Activated naive CD4-positive, alpha-beta T cell treated with anti-CD3 and anti-CD28 coated beads for 36 hours (primary cell): Measurements from ENCODE around the gene ZNF780B. TPM values are rescaled to one million over a fixed set of nuclear protein-coding genes. Genes with fewer than 3 reads are reported as not detected.
"Not testable (repeated sequence)": the region's sequence is repeated elsewhere in the genome, so short reads cannot be mapped to it uniquely, and the experiment has no call there.

Experiments used
- CTCF ChIA-PET: fragments of 350-600 bp; sonication (Branson Sonifier 250); formaldehyde crosslinking; loops from one replicate; lab custom pipeline; 2021; ENCODE audit warnings: antibody characterized with exemption; lab: Charles Lee
- DNase-seq: peaks from one replicate; pipeline ENCODE4 v3.0.0-alpha.2; 2020
- H3K27ac Mint-ChIP-seq: one replicate; pipeline ENCODE4 v1.8.0; 2021; ENCODE audit warnings: mild to moderate bottlenecking, mixed read lengths
- H3K27me3 Mint-ChIP-seq: one replicate; pipeline ENCODE4 v1.8.0; 2021; ENCODE audit warnings: low read depth, mixed read lengths
- H3K36me3 Mint-ChIP-seq: one replicate; pipeline ENCODE4 v1.8.0; 2021; ENCODE audit warnings: low read depth, mixed read lengths
- H3K4me1 Mint-ChIP-seq: one replicate; pipeline ENCODE4 v1.8.0; 2021; ENCODE audit warnings: low read depth, mixed read lengths
- H3K4me3 Mint-ChIP-seq: one replicate; pipeline ENCODE4 v1.8.0; 2021; ENCODE audit warnings: mild to moderate bottlenecking, moderate library complexity, mixed read lengths
- H3K9me3 Mint-ChIP-seq: one replicate; pipeline ENCODE4 v1.8.0; 2021; ENCODE audit warnings: mixed read lengths
- intact Hi-C: fragments of 100-400 bp; cut with micrococcal nuclease; formaldehyde crosslinking; loops from one replicate; pipeline ENCODE4 v1.15.1; 2023
- total RNA-seq, 2 experiments: library from RNA; stranded (reverse); gene quantifications; one replicate each; pipeline ENCODE4 v1.2.3, GENCODE V29; 2021

Gene ZNF780B
- total RNA-seq, 2 experiments from 2014 or later: 8.3 to 9.8 TPM

DNA sequence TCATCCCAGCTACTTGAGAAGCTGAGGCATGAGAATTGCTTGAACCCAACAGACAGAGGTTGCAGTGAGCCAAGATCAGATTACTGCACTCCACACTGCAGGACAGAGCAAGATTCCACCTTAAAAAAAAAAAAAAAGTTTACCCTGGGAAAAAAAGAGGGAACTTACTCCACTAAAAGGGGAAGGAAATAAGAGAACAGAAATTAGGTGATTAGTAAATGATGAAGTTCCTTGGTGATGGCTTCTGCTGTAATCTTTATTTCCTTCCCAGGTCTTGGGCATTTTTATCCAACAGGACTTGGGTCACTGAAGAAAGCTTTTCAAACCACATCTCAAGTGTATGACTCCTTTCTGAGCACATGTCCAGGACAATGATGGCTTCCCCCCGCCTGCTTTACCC is 25.4 kb upstream of the ZNF780B start:
- no peak overlapping the region for H3K4me3 Mint-ChIP-seq

DNA sequence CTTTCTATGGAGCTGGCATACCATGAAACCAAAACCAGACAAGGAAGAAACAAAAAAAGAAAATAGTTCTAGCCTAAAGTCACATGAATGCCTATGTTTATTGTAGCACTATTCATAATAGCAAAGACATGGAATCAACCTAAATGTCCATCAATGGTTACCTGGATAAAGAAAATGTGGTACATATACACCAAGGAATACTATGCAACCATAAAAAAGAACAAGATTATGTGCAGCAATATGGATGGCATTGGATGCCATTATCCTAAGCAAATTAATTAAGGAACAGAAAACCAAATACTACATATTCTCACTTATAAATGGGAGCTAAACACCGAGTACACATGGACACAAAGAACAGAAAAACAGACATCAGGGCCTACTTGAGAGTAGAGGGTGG is 24.3 kb upstream of the ZNF780B start:
- CTCF ChIA-PET: no interaction called here
- intact Hi-C loops: no loop called here
- Mint-ChIP-seq H3K4me1 (no peaks in the 10 kb centered on the region), H3K27ac (no peak overlapping the region), H3K27me3 (no peaks in the 10 kb centered on the region), H3K4me3 (no peak overlapping the region), H3K36me3 (peaks cover 83% of the 10 kb centered on the region), H3K9me3 (peaks cover 45% of the 10 kb centered on the region)
- DNase-seq: no peak

More for the DNA sequence above, 25.4 kb upstream of the ZNF780B start:
- no peak for DNase-seq
- Mint-ChIP-seq H3K36me3 (peaks cover 72% of the 10 kb centered on the region), H3K4me1 (no peaks in the 10 kb centered on the region), H3K27me3 (no peaks in the 10 kb centered on the region), H3K9me3 (peaks cover 35% of the 10 kb centered on the region), H3K27ac (no peak overlapping the region)
- CTCF ChIA-PET: interaction anchor here (0.6 kb wide), 2 partner anchors 57 to 321 kb away, joined by 3 to 5 read pairs; no protein-coding TSS in a partner anchor
- intact Hi-C loops: no loop called here

DNA sequence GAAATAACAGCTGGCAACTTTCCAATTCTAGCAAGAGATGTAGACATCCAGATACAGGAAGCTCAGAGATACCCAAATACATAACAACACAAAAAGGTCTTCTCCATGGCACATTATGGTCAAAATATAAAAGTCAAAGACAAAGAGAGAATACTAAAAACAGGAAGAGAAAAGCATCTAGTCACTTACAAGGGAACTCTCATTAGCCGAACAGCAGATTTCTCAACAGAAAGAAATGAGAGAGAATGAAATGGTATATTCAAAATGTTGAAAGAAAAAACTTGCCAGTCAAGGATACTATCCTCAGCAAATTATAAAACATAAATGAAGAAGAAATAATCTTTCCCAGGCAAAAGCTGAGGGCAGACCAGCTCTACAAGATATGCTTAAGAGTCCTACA is 22.3 kb upstream of the ZNF780B start:
- intact Hi-C loops: no loop called here
- CTCF ChIA-PET: interaction anchor here (0.6 to 1.5 kb wide), 2 partner anchors 50 to 285 kb away, joined by 3 to 6 read pairs; no protein-coding TSS in a partner anchor
- Mint-ChIP-seq H3K36me3 (peaks cover 90% of the 10 kb centered on the region), H3K4me1 (no peaks in the 10 kb centered on the region), H3K27ac (no peak overlapping the region), H3K27me3 (no peaks in the 10 kb centered on the region), H3K9me3 (peaks cover 59% of the 10 kb centered on the region), H3K4me3 (no peak overlapping the region)
- no peak for DNase-seq

DNA sequence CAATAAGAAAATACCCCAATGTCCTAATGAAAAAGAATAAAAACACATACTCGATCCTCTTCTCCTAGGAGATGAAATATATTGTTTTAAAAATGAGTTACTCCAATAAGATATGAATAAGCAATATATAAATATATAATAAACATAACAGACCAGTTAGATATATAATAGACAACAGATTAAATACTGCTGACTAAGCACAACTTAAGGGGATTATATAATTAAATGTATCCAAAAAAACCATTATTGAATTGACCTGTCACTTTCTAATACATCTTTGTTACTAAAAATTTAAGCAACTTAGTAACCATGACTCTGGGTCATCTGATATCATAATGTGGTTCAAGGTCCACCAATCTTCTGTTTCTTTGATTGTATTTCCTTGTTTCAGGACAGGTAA is 14.0 kb upstream of the ZNF780B start:
- peaks cover 33% of the 10 kb centered on the region for H3K36me3 Mint-ChIP-seq

DNA sequence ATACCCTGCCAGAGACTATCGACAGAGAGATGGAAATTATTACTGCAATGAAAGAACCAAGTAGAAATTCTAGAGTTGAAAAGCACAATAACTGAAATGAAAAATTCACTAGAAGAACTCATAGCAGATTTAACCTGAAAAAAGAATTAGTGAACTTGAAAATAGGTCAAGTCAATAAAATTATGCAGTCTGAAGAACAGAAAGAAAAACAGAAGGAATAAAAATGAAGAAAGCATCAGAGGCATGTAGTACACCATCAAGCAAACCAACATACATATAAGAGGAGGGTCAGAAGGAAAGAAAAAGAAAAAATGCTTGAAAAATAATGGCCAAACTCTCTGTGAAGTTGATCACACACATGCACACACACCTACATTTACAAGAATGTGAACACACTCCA is 3.6 kb upstream of the ZNF780B start:
- intact Hi-C loops: no loop called here
- H3K4me3 Mint-ChIP-seq: no peak overlapping the region
- no peak overlapping the region for H3K27ac Mint-ChIP-seq
- H3K27me3 Mint-ChIP-seq: no peaks in the 10 kb centered on the region
- peaks cover 8% of the 10 kb centered on the region for H3K36me3 Mint-ChIP-seq
- CTCF ChIA-PET: no interaction called here
- H3K9me3 Mint-ChIP-seq: peaks cover 17% of the 10 kb centered on the region
- H3K4me1 Mint-ChIP-seq: peaks cover 13% of the 10 kb centered on the region
- DNase-seq: no peak

More for the DNA sequence above, 14.0 kb upstream of the ZNF780B start:
- intact Hi-C loops: no loop called here
- no peak overlapping the region for H3K27ac Mint-ChIP-seq
- H3K27me3 Mint-ChIP-seq: no peaks in the 10 kb centered on the region
- CTCF ChIA-PET: no interaction called here
- no peak for DNase-seq
- no peak overlapping the region for H3K4me3 Mint-ChIP-seq
- peaks cover 24% of the 10 kb centered on the region for H3K9me3 Mint-ChIP-seq
- no peaks in the 10 kb centered on the region for H3K4me1 Mint-ChIP-seq

DNA sequence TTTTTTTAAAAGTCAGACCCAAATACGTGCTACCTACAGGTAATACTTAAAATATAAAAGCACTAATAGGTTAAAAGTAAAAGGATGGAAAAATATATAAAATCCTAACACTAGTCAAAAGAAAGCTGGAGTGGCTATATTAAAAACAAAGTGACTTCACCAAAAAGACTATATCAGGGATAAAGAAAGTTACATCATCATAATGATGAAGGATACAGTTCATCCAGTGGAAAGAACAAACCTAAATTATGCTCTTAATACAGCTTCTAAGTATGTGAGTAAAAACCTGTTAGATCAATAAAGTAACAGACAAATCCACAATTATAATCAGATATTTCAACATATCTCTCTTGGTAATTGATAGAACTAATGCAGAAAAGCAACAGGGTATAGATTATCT is 1.1 kb upstream of the ZNF780B start:
- intact Hi-C loops: loop anchor here (2.0 kb wide), 1 partner anchor 34 kb away; the partner anchor contains the start of gene ZNF780A
- CTCF ChIA-PET: no interaction called here
- DNase-seq: no peak
- peaks cover 12% of the 10 kb centered on the region for H3K9me3 Mint-ChIP-seq
- peaks cover 16% of the 10 kb centered on the region for H3K36me3 Mint-ChIP-seq
- H3K27me3 Mint-ChIP-seq: no peaks in the 10 kb centered on the region
- no peak overlapping the region for H3K27ac Mint-ChIP-seq
- H3K4me3 Mint-ChIP-seq: peak overlapping the region; percentile 99
- H3K4me1 Mint-ChIP-seq: peaks cover 36% of the 10 kb centered on the region

DNA sequence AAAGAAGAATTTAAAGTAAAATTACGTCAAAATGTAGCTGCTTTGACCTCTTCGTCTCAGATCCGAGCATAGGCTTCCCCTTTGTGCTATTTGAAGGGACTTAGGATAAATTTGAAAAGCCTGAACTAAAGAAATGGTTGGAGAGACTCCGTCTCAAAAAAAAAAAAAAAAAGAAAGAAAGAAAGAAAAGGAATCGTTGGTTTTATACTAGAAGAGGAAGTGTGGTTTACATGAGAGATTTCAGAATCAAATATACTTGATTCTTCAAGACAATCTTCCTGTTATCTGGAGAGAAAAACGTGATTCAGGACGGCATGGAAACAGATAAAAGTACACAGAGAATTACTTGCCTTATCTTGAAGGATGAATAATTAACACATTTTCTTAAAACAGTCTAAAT is 474 bp upstream of the ZNF780B start:
- DNase-seq: no peak

DNA sequence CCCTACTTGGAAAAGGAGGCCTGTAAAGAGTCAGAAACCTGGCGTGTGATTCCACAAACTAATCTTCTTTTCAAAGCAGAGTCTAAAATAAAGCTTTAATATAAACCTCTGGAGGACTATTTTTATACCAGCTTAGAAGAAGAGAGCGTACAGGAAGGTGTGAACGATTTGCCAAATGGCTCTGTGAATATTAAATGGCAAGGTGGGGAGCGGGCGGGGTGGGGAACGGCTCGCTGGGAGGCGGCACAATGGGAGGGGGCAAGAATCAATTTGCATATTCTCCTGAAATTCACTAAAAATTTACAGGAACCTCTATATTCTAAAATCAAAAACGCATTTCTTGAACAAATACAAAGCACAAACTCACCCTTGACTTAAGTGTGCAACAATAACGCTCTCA is 982 bp downstream of the ZNF780B start:
- no peak for DNase-seq
- intact Hi-C loops: no loop called here
- CTCF ChIA-PET: interaction anchor here (0.9 kb wide), 1 partner anchor 58 kb away, joined by 4 read pairs; the partner anchor contains the start of gene ZNF546
- Mint-ChIP-seq H3K36me3 (peaks cover 26% of the 10 kb centered on the region), H3K27me3 (no peaks in the 10 kb centered on the region), H3K9me3 (peaks cover 12% of the 10 kb centered on the region), H3K27ac (no peak overlapping the region), H3K4me3 (peak overlapping the region; percentile 99), H3K4me1 (peaks cover 36% of the 10 kb centered on the region)

More for the DNA sequence above, 474 bp upstream of the ZNF780B start:
- no peaks in the 10 kb centered on the region for H3K27me3 Mint-ChIP-seq
- H3K9me3 Mint-ChIP-seq: peaks cover 12% of the 10 kb centered on the region
- H3K4me3 Mint-ChIP-seq: peak overlapping the region; percentile 99
- H3K36me3 Mint-ChIP-seq: peaks cover 19% of the 10 kb centered on the region
- CTCF ChIA-PET: interaction anchor here (0.7 to 0.9 kb wide), 2 partner anchors 109 to 285 kb away, joined by 3 to 5 read pairs; no protein-coding TSS in a partner anchor
- peaks cover 36% of the 10 kb centered on the region for H3K4me1 Mint-ChIP-seq
- intact Hi-C loops: loop anchor here (1.0 to 2.0 kb wide), 2 partner anchors 34 to 60 kb away; partner anchors contain the start of gene ZNF780A
- H3K27ac Mint-ChIP-seq: peak overlapping the region; percentile 93

DNA sequence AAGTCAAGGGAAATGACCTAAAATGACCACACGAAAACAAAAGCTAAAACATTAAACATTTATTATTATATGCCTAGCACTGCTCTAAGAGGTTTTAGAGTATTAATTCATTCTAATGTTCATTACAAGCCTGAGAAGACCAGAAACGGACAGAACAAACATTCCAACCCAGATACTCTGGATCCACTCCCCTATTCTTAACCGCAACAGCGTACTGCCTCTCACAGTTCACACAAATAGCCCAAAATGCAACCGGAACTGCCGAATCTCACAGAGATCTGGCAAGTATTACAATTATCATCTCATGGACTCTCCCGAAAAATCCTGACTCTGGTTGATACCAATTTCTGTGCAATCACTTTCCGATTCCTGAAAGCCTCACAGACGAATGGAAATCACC is 1.4 kb downstream of the ZNF780B start:
- Mint-ChIP-seq H3K27me3 (no peaks in the 10 kb centered on the region), H3K9me3 (peaks cover 8% of the 10 kb centered on the region), H3K36me3 (peaks cover 24% of the 10 kb centered on the region), H3K4me1 (peaks cover 36% of the 10 kb centered on the region), H3K4me3 (peak overlapping the region; percentile 99), H3K27ac (no peak overlapping the region)
- CTCF ChIA-PET: no interaction called here
- no peak for DNase-seq
- intact Hi-C loops: no loop called here

DNA sequence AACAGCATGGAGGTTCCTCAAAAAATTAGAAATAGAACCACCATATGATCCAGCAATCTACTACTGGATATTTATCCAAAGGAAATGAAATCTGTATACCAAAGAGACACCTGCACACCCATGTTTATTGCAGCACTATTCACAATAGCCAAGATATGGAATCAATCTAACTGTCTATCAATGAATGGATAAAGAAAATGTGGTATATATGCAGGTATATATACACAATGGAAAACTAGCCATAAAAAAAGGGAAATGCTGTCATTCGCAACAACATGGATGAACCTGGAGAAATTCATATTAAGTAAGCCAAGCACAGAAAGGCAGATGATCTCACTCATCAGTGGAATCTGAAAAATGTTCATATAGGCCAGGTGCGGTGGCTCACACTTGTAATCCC is 2.5 kb downstream of the ZNF780B start:
- H3K4me3 Mint-ChIP-seq: no peak overlapping the region
- H3K27me3 Mint-ChIP-seq: no peaks in the 10 kb centered on the region
- intact Hi-C loops: no loop called here
- peaks cover 36% of the 10 kb centered on the region for H3K4me1 Mint-ChIP-seq
- no peaks in the 10 kb centered on the region for H3K9me3 Mint-ChIP-seq
- peaks cover 28% of the 10 kb centered on the region for H3K36me3 Mint-ChIP-seq
- H3K27ac Mint-ChIP-seq: peak overlapping the region; percentile 16
- CTCF ChIA-PET: interaction anchor here (0.6 kb wide), 1 partner anchor 84 kb away, joined by 3 read pairs; no protein-coding TSS in a partner anchor
- DNase-seq: no peak

DNA sequence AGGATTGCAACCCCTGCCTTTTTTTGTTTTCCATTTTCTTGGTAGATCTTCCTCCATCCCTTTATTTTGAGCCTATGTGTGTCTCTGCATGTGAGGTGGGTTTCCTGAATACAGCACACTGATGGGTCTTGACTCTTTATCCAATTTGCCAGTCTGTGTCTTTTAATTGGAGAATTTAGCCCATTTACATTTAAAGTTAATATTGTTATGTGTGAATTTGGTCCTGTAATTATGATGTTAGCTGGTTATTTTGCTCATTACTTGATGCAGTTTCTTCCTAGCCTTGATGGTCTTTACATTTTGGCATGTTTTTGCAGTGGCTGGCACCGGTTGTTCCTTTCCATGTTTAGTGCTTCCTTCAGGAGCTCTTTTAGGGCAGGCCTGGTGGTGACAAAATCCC is 14.3 kb downstream of the ZNF780B start:
- DNase-seq, intact Hi-C loops, H3K27ac Mint-ChIP-seq, H3K4me3 Mint-ChIP-seq, H3K27me3 Mint-ChIP-seq, CTCF ChIA-PET, H3K4me1 Mint-ChIP-seq: not testable (repeated sequence)
- H3K36me3 Mint-ChIP-seq: peaks cover 55% of the 10 kb centered on the region
- H3K9me3 Mint-ChIP-seq: peaks cover 51% of the 10 kb centered on the region

DNA sequence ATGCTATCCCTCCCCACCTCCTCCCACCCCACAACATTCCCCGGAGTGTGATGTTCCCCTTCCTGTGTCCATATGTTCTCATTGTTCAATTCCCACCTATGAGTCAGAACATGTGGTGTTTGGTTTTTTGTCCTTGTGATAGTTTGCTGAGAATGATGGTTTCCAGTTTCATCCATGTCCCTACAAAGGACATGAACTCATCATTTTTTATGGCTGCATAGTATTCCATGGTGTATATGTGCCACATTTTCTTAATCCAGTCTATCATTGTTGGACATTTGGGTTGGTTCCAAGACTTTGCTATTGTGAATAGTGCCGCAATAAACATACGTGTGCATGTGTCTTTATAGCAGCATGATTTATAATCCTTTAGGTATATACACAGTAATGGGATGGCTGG is 18.0 kb downstream of the ZNF780B start:
- H3K4me1 Mint-ChIP-seq, H3K4me3 Mint-ChIP-seq, intact Hi-C loops, CTCF ChIA-PET, DNase-seq, H3K27ac Mint-ChIP-seq, H3K27me3 Mint-ChIP-seq: not testable (repeated sequence)
- peaks cover 58% of the 10 kb centered on the region for H3K9me3 Mint-ChIP-seq
- H3K36me3 Mint-ChIP-seq: peaks cover 36% of the 10 kb centered on the region

DNA sequence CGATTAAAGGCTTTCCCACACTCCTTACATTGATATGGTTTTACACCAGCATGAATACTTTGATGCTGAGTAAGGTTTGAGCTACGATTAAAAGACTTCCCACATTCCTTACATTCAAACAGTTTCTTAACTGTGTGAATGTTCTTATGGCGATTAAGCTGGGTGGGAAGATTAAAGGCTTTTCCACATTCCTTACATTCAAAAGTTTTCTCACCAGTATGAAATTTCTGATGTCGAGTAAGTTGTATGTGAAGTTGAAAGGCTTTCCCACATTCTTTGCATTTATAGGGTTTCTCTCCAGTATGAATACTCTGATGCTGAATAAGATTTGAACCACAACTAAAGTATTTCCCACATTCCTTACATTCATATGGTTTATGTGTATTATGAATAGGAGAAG is 20.0 kb downstream of the ZNF780B start:
- no peak overlapping the region for H3K4me3 Mint-ChIP-seq
- intact Hi-C loops: no loop called here
- peaks cover 61% of the 10 kb centered on the region for H3K9me3 Mint-ChIP-seq
- H3K27ac Mint-ChIP-seq: no peak overlapping the region
- no peaks in the 10 kb centered on the region for H3K27me3 Mint-ChIP-seq
- no peak for DNase-seq
- CTCF ChIA-PET: no interaction called here
- no peaks in the 10 kb centered on the region for H3K4me1 Mint-ChIP-seq
- peaks cover 38% of the 10 kb centered on the region for H3K36me3 Mint-ChIP-seq
